Skeletal muscle satellite cell (primary cell): ENCODE measurements around the gene TUBB1.

Experiments
- H3K27me3 ChIP-seq: 2 replicates; pipeline ENCODE4 v1.7.0; 2013; ENCODE audit warnings: low read length; ENCODE audit not compliant: control insufficient read depth, insufficient read depth
- H3K36me3 ChIP-seq: 2 replicates; pipeline ENCODE4 v1.7.0; 2013; ENCODE audit warnings: mild to moderate bottlenecking, control low read depth, low read length; ENCODE audit not compliant: insufficient read depth
- H3K4me1 ChIP-seq: 2 replicates; pipeline ENCODE4 v1.7.0; 2013; ENCODE audit warnings: low read length; ENCODE audit not compliant: control insufficient read depth, insufficient read depth
- H3K4me2 ChIP-seq: 2 replicates; pipeline ENCODE4 v1.7.0; 2013; ENCODE audit warnings: mild to moderate bottlenecking, low read length
- H3K4me3 ChIP-seq: 2 replicates; pipeline ENCODE4 v1.7.0; 2013; ENCODE audit warnings: low read length
- H3K9ac ChIP-seq: 2 replicates; pipeline ENCODE4 v1.7.0; 2013; ENCODE audit warnings: mild to moderate bottlenecking, low read depth, low read length, moderate library complexity
- H3K9me3 ChIP-seq: replicated peaks from 2 replicates; pipeline ENCODE4 v1.7.0; 2013; ENCODE audit warnings: mild to moderate bottlenecking, control low read depth, low read length

TUBB1 gene

DNA sequence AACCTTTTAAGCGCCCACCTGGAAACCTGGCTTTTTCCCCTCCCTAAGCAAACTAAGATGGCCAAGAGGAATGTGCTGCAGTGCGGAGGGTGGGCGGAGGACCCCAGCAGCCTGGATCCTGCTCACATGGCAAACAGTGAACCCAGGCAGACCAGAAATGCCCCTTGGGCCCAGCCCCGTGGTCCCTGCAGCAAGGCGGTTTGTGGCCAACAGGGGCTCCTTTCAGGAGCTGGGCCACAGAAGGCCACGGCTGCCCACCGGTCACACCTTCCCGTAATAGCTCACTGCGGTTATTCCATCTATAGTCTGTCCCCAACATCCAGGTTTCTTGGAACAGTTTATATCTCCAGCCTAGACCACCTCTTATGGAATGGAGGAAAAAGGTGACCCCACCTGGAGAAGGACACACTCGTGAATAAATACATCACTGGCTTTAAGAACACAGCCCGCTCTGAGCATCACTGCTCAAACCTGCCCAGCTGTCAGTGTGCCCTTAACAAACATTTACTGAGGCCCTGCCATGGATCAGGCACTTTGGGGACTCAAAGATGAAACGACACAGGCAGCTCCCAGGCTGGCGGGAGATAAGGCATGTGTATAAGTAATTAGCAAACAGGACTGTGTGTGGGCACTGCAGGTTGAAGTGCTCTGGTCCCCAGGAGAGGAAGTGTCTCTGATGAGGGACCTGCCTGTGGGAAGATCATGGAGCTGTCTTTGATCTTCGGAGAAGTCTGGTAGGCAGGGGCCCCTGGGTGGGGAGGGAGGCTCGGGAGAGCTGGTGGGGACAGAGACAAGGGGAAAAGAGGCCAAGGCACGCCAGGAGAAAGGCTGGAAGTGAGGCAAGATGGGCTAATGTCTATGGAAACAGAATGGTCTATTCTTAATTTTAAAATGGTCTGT lies 3.2 kb upstream of the TUBB1 start:
- Histone ChIP-seq H3K27me3 (no peaks in the 10 kb centered on the region), H3K9me3 (no peaks in the 10 kb centered on the region), H3K36me3 (no peaks in the 10 kb centered on the region), H3K9ac (no peak overlapping the region), H3K4me3 (no peak overlapping the region), H3K4me2 (no peak overlapping the region), H3K4me1 (peaks cover 6% of the 10 kb centered on the region)

DNA sequence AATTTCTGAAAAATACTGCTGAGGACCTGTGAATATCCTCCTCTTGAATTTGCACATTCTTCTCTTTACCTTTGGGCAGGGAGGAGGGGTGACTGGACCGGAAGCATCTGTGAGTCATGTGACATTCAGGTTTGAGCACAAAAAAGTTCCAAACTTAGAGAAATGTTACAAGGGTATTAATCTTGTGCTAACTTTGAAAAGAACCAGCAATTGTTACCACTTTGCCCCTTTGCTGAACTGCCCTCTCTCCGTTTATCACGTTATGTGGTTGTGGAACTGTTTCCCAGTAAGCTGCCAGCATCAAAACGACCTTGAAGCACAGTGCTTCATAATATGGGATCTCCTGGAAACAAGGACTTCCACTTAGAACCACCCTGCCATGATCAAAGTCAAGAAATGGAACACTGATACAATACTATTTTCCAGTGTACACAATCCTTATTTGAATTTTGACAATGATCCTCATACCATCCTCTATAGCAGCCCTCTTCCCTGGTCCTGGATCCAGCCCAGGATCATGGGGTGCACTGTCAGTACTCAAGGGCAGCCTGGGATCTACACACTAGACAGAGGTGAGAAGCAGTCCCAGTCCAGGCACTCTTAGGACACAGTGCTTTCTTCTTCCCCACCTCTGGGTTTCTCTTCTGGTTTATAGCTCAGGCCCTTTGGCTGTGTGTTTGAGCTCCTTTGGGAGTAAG lies 2.3 kb upstream of the TUBB1 start:
- no peak overlapping the region for H3K4me2 ChIP-seq
- H3K4me1 ChIP-seq = no peaks in the 10 kb centered on the region
- H3K36me3 ChIP-seq = no peaks in the 10 kb centered on the region
- H3K4me3 ChIP-seq = no peak overlapping the region
- no peaks in the 10 kb centered on the region for H3K27me3 ChIP-seq
- no peak overlapping the region for H3K9ac ChIP-seq
- H3K9me3 ChIP-seq = no peaks in the 10 kb centered on the region

DNA sequence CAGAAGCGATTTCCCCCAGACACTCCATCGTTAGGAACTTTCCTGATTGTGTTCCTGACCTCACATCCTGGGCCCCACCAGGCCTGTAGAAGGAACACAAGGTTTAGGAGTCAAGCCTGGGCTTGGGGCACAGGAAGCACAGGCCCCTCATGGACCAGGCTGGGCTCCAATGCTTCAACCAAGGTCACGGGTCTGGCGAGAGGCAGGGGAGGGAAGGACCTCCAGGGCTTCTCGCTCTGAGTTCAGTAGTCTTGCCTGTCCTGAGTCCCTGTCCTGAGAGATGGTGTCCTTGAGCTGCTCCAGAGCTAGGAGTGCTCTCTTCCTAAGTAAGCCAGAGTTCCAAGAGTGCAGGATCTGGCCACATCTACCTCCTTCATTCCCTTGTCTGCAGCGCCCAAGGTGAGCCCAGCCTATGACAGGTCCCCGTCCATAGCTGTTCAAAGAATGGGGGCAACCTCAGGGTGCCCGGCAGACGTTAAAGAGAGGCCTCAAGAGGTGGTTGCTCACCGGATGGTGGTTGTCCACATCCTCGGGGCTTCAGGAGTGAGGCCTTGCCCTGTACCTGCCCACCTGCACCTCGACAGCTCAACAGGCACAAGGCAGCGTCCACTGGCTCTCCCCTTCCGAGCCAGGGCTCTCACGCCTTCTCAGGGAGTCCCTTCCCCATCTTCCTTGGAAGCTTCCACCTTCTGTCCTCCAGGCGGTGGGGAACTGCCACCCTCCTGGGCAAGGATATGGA lies 1.6 kb upstream of the TUBB1 start:
- Histone ChIP-seq H3K36me3 (peaks cover 4% of the 10 kb centered on the region), H3K9ac (no peak overlapping the region), H3K27me3 (no peaks in the 10 kb centered on the region), H3K4me1 (no peaks in the 10 kb centered on the region), H3K9me3 (no peaks in the 10 kb centered on the region), H3K4me2 (no peak overlapping the region), H3K4me3 (no peak overlapping the region)

DNA sequence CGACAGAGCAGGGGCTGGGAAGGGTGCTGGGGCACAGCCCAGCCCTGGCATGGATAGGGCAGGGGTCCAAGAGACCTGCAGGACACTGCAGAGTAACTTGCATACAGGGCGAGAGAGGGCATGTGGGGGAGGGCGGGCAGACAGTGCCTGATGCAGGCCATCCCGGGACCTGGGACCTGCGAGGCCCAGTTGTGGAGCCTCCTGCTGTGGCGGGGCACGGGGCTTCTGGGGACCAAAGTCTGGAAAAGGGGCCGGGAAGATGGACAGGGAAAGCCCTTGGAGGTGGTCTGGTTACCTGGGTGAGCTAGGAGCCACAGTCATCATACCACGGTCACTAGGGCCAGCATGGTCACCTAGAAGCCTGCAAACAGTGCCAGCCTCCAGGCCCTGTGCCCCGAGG lies 412 bp upstream of the TUBB1 start:
- H3K4me1 ChIP-seq = no peaks in the 10 kb centered on the region
- H3K9me3 ChIP-seq = no peaks in the 10 kb centered on the region
- H3K27me3 ChIP-seq = no peaks in the 10 kb centered on the region

DNA sequence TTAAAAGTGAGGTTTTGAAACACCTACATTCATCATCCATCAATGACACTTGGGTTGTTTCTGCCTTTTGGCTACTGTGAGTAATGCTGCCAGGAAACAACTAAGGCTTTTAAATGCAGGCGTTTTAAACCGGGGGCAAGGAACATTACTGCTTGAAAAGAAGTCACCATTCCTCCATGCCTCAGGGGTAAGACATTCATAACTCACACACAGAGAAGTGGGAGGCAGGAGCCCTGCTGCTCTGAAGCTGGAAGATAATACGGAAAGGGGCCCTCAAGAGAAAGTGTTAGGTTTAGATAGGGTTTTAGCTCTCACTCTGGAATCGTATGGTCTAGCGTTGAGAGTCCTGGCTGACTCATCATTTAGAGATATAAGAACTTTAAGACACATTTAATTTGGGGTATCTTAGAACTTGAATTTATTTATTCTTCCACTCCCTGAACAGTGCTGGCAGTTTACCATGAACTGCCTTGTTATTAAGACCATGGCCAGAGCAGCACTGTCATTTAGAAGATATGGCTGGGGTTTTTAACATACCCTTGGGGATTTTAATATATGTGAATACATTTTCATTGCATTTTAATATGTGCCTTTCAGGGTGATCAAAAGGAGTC lies 1.8 kb downstream of the TUBB1 start:
- Histone ChIP-seq H3K27me3 (no peaks in the 10 kb centered on the region), H3K4me3 (no peak overlapping the region), H3K4me1 (no peaks in the 10 kb centered on the region), H3K36me3 (peaks cover 35% of the 10 kb centered on the region), H3K4me2 (no peak overlapping the region), H3K9ac (no peak overlapping the region), H3K9me3 (no peaks in the 10 kb centered on the region)

More for the DNA sequence above, 412 bp upstream of the TUBB1 start:
- no peak overlapping the region for H3K4me2 ChIP-seq
- no peak overlapping the region for H3K9ac ChIP-seq
- H3K4me3 ChIP-seq = no peak overlapping the region
- H3K36me3 ChIP-seq = peaks cover 14% of the 10 kb centered on the region

DNA sequence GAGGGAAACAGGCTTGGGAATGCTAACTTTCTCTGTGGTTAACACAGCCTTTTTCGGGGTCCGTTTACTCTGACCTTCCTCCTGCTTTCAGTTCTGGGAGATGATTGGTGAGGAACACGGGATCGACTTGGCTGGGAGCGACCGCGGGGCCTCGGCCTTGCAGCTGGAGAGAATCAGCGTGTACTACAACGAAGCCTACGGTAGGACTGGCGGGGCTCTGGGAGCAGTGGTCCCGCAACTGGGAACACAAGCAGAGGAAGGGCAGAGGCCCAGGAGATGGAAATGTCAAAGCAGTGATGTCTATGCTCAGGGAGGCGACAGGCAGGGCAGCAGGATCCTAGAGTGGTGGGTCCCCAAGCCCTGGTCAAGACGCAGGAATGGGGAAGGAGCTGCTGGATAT lies 3.5 kb downstream of the TUBB1 start:
- Histone ChIP-seq H3K9me3 (no peaks in the 10 kb centered on the region), H3K27me3 (no peaks in the 10 kb centered on the region), H3K9ac (no peak overlapping the region), H3K4me3 (no peak overlapping the region), H3K4me2 (no peak overlapping the region), H3K36me3 (peaks cover 49% of the 10 kb centered on the region), H3K4me1 (peaks cover 10% of the 10 kb centered on the region)

DNA sequence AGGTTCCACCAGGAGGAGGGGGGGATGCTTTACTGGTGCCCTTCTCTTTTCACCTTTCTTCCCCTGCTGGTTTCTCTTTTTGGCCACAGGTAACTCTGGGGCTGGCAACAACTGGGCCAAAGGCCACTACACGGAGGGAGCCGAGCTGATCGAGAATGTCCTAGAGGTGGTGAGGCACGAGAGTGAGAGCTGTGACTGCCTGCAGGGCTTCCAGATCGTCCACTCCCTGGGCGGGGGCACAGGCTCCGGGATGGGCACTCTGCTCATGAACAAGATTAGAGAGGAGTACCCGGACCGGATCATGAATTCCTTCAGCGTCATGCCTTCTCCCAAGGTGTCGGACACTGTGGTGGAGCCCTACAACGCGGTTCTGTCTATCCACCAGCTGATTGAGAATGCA lies 4.4 kb downstream of the TUBB1 start:
- no peak overlapping the region for H3K9ac ChIP-seq
- H3K4me1 ChIP-seq = peaks cover 17% of the 10 kb centered on the region
- H3K27me3 ChIP-seq = no peaks in the 10 kb centered on the region
- H3K36me3 ChIP-seq = peaks cover 54% of the 10 kb centered on the region
- H3K4me3 ChIP-seq = no peak overlapping the region
- H3K4me2 ChIP-seq = no peak overlapping the region
- H3K9me3 ChIP-seq = no peaks in the 10 kb centered on the region

DNA sequence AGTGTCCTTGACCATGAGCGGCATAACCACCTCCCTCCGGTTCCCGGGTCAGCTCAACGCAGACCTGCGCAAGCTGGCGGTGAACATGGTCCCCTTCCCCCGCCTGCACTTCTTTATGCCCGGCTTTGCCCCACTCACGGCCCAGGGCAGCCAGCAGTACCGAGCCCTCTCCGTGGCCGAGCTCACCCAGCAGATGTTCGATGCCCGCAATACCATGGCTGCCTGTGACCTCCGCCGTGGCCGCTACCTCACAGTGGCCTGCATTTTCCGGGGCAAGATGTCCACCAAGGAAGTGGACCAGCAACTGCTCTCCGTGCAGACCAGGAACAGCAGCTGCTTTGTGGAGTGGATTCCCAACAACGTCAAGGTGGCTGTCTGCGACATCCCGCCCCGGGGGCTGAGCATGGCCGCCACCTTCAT lies 4.9 kb downstream of the TUBB1 start:
- H3K9ac ChIP-seq = no peak overlapping the region
- H3K4me2 ChIP-seq = no peak overlapping the region
- H3K9me3 ChIP-seq = no peaks in the 10 kb centered on the region
- no peaks in the 10 kb centered on the region for H3K27me3 ChIP-seq
- H3K4me3 ChIP-seq = no peak overlapping the region
- H3K4me1 ChIP-seq = peaks cover 22% of the 10 kb centered on the region
- peaks cover 57% of the 10 kb centered on the region for H3K36me3 ChIP-seq

DNA sequence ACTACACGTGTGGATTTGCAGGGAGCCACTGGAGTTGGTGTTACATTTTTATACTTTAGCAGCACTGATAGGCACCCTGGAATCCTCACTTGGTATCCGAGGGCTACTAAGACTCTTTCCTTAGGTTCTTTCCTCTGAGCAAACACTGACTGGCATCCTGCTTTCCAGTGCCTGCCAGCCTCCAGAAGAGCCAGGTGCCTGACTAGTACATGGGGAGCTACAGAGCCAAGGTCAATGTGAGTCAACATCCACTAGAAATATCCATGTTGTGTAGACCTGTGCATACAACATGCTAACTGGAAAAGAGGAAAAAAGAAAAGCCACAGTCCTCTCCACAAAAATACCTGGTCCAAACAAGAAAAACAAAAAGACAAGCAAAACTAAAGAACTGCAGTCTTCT lies 5.9 kb downstream of the TUBB1 start:
- no peak overlapping the region for H3K9ac ChIP-seq
- peaks cover 57% of the 10 kb centered on the region for H3K36me3 ChIP-seq
- H3K9me3 ChIP-seq = no peaks in the 10 kb centered on the region
- H3K4me3 ChIP-seq = no peak overlapping the region
- H3K27me3 ChIP-seq = no peaks in the 10 kb centered on the region
- H3K4me2 ChIP-seq = no peak overlapping the region
- peaks cover 32% of the 10 kb centered on the region for H3K4me1 ChIP-seq

DNA sequence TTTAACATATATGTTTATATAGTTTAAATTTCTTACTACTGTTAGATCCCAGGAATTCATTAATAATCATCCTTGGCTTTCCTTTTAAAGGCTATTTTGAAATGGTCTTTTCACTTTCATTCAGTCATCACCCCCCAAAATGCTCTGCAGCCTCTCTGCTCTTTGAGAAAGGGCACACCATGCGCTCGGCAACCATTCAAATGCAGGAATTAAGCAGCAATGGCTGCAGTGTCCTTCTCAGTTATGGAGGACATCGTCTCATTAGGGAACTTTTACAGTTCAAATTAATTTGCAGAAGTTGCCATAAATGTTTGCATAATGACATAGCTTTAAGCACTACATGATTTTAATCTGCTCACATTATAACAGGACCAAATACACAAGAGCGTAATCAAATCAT lies 6.3 kb downstream of the TUBB1 start:
- H3K27me3 ChIP-seq = no peaks in the 10 kb centered on the region
- H3K4me1 ChIP-seq = peaks cover 36% of the 10 kb centered on the region
- H3K36me3 ChIP-seq = peaks cover 57% of the 10 kb centered on the region
- no peak overlapping the region for H3K4me2 ChIP-seq
- H3K4me3 ChIP-seq = no peak overlapping the region
- H3K9me3 ChIP-seq = no peaks in the 10 kb centered on the region
- H3K9ac ChIP-seq = no peak overlapping the region
